ENCODE results near the gene DCST1.

Gene DCST1

DNA sequence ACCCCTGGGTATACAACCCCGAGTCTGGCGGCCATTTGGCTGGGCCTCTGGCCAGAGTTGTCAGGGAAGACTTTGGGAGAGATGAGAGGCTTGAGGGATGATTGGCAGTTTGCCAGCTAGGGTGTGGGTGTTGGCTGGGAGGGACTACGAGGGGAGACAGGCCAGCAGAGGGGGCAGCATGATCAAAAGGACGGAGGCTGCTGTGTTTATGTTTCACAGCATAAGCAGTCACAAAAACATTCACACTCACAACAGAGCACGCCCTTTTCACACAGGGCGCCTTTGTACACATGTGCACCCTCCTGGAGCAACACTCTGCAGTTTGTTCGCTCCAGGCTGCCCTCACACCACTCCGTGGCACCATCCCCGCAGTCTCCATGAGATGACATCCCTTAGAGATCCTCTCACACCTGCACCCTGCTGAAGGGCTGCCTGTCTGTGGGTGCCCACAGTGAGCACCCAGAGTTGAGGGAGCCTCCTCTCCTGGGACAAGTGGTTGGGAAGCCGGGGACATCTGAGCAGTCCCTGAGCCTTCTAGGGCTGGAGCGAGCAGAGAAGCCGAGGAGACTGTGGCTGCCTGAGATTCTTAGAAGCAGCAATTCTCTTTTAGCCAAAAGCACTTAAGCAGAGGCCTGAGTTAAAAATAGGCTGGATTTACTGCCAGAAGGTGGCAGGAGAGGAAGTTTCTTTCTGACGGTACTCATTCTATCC is 60.4 kb downstream of the DCST1 start:
- no peak for DNase-seq

DNA sequence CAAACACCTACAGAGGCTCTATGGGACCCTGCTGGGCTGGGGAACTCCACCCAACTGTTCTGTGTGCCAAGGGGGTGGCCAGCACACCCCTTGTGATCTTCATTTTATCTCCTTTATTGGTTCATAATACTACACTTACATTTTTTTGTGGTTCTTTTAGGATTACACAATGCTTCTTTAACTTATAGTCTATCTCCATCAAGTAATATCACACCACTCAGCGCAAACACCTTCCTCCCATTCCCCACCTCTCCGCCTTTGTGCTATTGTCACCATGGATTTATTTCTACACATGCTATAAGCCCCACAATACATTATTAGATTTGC is 61.0 kb downstream of the DCST1 start:
- DNase-seq = no peak

DNA sequence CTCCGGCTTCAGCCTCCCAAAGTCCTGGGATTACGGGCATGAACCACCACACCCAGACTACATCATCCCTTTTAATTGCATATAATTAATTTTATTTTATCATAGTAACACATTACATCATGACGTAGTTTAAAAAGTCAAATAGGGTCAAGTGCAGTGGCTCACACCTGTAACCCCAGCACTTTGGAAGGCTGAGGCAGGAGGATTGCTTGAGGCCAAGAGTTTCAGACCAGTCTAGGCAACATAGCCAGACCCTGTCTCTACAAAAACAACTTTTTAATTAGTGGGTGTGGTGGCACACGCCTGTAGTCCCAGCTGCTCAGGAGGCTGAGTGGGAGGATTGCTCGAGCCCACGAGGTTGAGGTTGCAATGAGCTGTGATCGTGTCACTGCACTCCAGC is 65.7 kb downstream of the DCST1 start:
- no peak for DNase-seq
